Mucosa of descending colon (tissue), 3 donors: Measurements from ENCODE around the gene PPM1D. TPM values are rescaled to one million over a fixed set of nuclear protein-coding genes. Genes with fewer than 3 reads are reported as not detected.

Experiments
- ATAC-seq: fragments of 200-7000 bp; cut with Tn5 transposase; one replicate; pipeline ENCODE4 v1.9.1; 2020; ENCODE audit warnings: mild to moderate bottlenecking, moderate library complexity
- DNase-seq, 3 donors: peaks; one replicate each; pipeline ENCODE4 v3.0.0-alpha.2; 2020
- H3K36me3 ChIP-seq: fragments of 200-600 bp; one replicate; pipeline ENCODE4 v1.8.0; 2021; ENCODE audit warnings: low read depth, mild to moderate bottlenecking
- H3K4me1 ChIP-seq: fragments of 200-600 bp; one replicate; pipeline ENCODE4 v1.8.0; 2021; ENCODE audit warnings: low read depth, mild to moderate bottlenecking
- H3K4me3 ChIP-seq: fragments of 200-600 bp; one replicate; pipeline ENCODE4 v1.8.0; 2021; ENCODE audit warnings: mild to moderate bottlenecking
- H3K9me3 ChIP-seq: fragments of 200-600 bp; one replicate; pipeline ENCODE4 v1.8.0; 2021; ENCODE audit warnings: mild to moderate bottlenecking
- intact Hi-C, 2 donors: fragments of 100-400 bp; cut with DNase I in 1 of 2; cut with micrococcal nuclease in 1 of 2; formaldehyde crosslinking; loops; one replicate each; pipeline versions ENCODE4 v1.11.0 to v1.11.1; 2022; cut with DNase I, micrococcal nuclease
- total RNA-seq, 3 donors: library from RNA; stranded (reverse); fragmentation: NEBNext Ultra II Directional in 2 of 3; extraction: Animal tissue kit (Norgen Biotek cat#: 25700) in 2 of 3; gene quantifications; one replicate each; pipeline versions ENCODE4 v1.2.1 to v1.2.4, GENCODE V29; 2021 to 2023
- TF ChIP-seq, protein P1 (sequence below): fragments of 200-600 bp; IDR thresholded peaks from one replicate; pipeline ENCODE4 v1.8.0; 2022; ENCODE audit warnings: antibody characterized with exemption, mild to moderate bottlenecking
- donor health status: DM: no; HTN: no; CAD: no; lungs with moderate emphysema.
- donor health status: DM: no; HTN: no; CAD: no.
- donor health status: DM: no; HTN: yes; CAD: no.

PPM1D gene
- total RNA-seq, 3 donors from 2014 or later = 16.0 to 20.6 (median 16.3) TPM

GRCh38 chr17:60695960-60696359, 96.0 kb downstream of the PPM1D start:
- H3K4me1 ChIP-seq = no peaks in the 10 kb centered on the region
- DNase-seq = no peak
- no peaks in the 10 kb centered on the region for H3K9me3 ChIP-seq
- H3K36me3 ChIP-seq = no peaks in the 10 kb centered on the region
- no peak for ATAC-seq
- intact Hi-C loops = no loop called here
- no peak overlapping the region for H3K4me3 ChIP-seq
- TF ChIP-seq, protein P1, sequence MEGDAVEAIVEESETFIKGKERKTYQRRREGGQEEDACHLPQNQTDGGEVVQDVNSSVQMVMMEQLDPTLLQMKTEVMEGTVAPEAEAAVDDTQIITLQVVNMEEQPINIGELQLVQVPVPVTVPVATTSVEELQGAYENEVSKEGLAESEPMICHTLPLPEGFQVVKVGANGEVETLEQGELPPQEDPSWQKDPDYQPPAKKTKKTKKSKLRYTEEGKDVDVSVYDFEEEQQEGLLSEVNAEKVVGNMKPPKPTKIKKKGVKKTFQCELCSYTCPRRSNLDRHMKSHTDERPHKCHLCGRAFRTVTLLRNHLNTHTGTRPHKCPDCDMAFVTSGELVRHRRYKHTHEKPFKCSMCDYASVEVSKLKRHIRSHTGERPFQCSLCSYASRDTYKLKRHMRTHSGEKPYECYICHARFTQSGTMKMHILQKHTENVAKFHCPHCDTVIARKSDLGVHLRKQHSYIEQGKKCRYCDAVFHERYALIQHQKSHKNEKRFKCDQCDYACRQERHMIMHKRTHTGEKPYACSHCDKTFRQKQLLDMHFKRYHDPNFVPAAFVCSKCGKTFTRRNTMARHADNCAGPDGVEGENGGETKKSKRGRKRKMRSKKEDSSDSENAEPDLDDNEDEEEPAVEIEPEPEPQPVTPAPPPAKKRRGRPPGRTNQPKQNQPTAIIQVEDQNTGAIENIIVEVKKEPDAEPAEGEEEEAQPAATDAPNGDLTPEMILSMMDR = no peak

DNA sequence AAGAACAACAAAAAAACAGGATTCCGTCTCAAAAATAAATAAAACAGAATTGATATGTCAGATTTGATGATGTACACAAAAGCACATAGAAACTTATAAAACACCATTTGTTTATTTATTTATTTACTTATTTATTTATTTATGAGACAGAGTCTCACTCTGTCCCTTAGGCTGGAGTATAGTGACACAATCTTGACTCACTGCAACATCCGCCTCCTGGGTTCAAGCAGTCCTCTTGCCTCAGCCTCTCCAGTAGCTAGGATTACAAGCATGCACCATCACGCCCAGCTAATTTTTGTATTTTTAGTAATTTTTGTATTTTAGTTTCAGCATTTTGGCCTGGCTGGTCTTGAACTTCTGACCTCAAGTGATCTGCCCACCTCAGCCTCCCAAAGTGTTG, 99.1 kb downstream of the PPM1D start:
- ATAC-seq = no peak
- no peaks in the 10 kb centered on the region for H3K36me3 ChIP-seq
- no peaks in the 10 kb centered on the region for H3K4me1 ChIP-seq
- H3K4me3 ChIP-seq = no peak overlapping the region
- TF ChIP-seq, protein P1 = no peak
- intact Hi-C loops = no loop called here
- DNase-seq = no peak
- no peaks in the 10 kb centered on the region for H3K9me3 ChIP-seq

- Histone ChIP-seq H3K4me3 (no peak overlapping the region), H3K4me1 (no peaks in the 10 kb centered on the region), H3K9me3 (no peaks in the 10 kb centered on the region), H3K36me3 (no peaks in the 10 kb centered on the region)
- TF ChIP-seq, protein P1 = no peak
- intact Hi-C loops = no loop called here
- ATAC-seq (no peak), DNase-seq (no peak)
Observed at GRCh38 chr17:60704170-60704569, 104.2 kb downstream of the PPM1D start.

DNA sequence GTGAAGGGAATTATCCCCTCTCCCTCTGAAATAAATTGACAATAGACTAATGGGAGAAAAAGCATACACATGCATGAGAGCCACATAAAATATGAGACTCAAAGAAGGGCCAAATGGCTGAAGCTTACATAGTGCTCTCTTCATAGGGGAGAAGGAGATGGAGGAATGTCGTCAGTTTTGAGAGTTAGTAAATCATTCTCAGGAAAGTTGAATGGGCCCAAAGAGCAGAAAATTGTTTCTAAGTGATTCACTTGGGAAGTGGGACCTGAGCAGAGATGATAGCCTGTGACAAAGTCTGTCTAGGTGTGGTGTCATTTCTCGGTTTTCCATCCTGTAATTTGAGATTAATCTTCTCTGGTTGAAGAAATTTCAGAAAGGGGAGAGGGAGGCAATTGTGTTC, 112.7 kb downstream of the PPM1D start:
- intact Hi-C loops = no loop called here
- TF ChIP-seq, protein P1 = no peak
- H3K4me3 ChIP-seq = no peak overlapping the region
- H3K36me3 ChIP-seq = no peaks in the 10 kb centered on the region
- no peaks in the 10 kb centered on the region for H3K4me1 ChIP-seq
- H3K9me3 ChIP-seq = no peaks in the 10 kb centered on the region
- DNase-seq (no peak), ATAC-seq (no peak)

DNA sequence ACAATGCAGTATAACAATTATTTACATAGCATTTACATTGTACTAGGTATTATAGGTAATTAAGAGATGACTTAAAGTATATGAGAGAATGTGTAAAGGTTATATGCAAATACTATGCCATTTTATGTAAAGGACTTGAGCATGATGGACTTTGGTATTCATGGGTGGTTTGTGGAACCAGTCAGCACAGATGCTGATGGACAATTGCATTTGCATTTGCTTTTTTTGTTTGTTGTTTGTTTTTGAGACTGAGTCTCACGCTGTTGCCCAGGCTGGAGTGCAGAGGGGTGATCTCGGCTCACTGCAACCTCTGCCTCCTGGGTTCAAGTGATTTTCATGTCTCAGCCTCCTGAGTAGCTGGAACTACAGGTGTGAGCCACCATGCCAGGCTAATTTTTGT, 113.6 kb downstream of the PPM1D start:
- Histone ChIP-seq H3K4me3 (no peak overlapping the region), H3K4me1 (no peaks in the 10 kb centered on the region), H3K9me3 (no peaks in the 10 kb centered on the region), H3K36me3 (no peaks in the 10 kb centered on the region)
- ATAC-seq (no peak), DNase-seq (no peak)
- intact Hi-C loops = no loop called here
- TF ChIP-seq, protein P1 = no peak

Other genes with a start within 250 kb of the PPM1D start
- 10 to 100 TPM; 37.2 to 52.3 (median 38.5) TPM for gene USP32, start 208.1 kb upstream of the PPM1D start, total RNA-seq
- not detected for gene CHCT1, start 177.7 kb upstream of the PPM1D start, total RNA-seq
- 10 to 100 TPM; 31.0 to 50.1 (median 35.0) TPM for gene APPBP2, start 74.0 kb upstream of the PPM1D start, total RNA-seq
- 10 to 100 TPM; 21.6 to 33.4 (median 32.1) TPM for gene BCAS3, start 77.7 kb downstream of the PPM1D start, total RNA-seq